GM12865 (cell line): ENCODE data around the gene NR5A1.

Source experiments
- DNase-seq: peaks from one replicate; pipeline ENCODE4 v3.0.0; 2010; ENCODE audit warnings: low read depth
- H3K4me3 ChIP-seq: 2 replicates; pipeline ENCODE4 v1.5.1; 2011; ENCODE audit warnings: mild to moderate bottlenecking, low read depth, low read length, control low read depth
- TF ChIP-seq, protein P1 (sequence below): IDR thresholded peaks from 2 replicates; pipeline ENCODE4 v1.5.1; 2011; ENCODE audit warnings: low read length, control low read depth, low read depth, inconsistent platforms; ENCODE audit not compliant: insufficient read depth; ENCODE audit errors: missing control alignments

NR5A1 gene

GRCh38 chr9:124485936-124486335, 21.3 kb downstream of the NR5A1 start:
- TF ChIP-seq, protein P1, sequence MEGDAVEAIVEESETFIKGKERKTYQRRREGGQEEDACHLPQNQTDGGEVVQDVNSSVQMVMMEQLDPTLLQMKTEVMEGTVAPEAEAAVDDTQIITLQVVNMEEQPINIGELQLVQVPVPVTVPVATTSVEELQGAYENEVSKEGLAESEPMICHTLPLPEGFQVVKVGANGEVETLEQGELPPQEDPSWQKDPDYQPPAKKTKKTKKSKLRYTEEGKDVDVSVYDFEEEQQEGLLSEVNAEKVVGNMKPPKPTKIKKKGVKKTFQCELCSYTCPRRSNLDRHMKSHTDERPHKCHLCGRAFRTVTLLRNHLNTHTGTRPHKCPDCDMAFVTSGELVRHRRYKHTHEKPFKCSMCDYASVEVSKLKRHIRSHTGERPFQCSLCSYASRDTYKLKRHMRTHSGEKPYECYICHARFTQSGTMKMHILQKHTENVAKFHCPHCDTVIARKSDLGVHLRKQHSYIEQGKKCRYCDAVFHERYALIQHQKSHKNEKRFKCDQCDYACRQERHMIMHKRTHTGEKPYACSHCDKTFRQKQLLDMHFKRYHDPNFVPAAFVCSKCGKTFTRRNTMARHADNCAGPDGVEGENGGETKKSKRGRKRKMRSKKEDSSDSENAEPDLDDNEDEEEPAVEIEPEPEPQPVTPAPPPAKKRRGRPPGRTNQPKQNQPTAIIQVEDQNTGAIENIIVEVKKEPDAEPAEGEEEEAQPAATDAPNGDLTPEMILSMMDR: no peak
- DNase-seq: no peak
- H3K4me3 ChIP-seq: no peak overlapping the region

- H3K4me3 ChIP-seq: no peak overlapping the region
- no peak for DNase-seq
- TF ChIP-seq, protein P1: no peak
Observed at GRCh38 chr9:124485201-124485600, 22.0 kb downstream of the NR5A1 start.

GRCh38 chr9:124483481-124483880, 23.7 kb downstream of the NR5A1 start:
- no peak overlapping the region for H3K4me3 ChIP-seq
- no peak for DNase-seq

GRCh38 chr9:124482431-124483031, 24.7 kb downstream of the NR5A1 start:
- DNase-seq: no peak
- TF ChIP-seq, protein P1: no peak
- H3K4me3 ChIP-seq: no peak overlapping the region

More at GRCh38 chr9:124483481-124483880, 23.7 kb downstream of the NR5A1 start:
- TF ChIP-seq, protein P1: no peak

GRCh38 chr9:124481115-124481514, 26.1 kb downstream of the NR5A1 start:
- no peak for DNase-seq
- TF ChIP-seq, protein P1: no peak
- no peak overlapping the region for H3K4me3 ChIP-seq

GRCh38 chr9:124480621-124480981, 26.6 kb downstream of the NR5A1 start:
- no peak overlapping the region for H3K4me3 ChIP-seq
- TF ChIP-seq, protein P1: peak; percentile 67
- DNase-seq: peak; percentile 50
